Thyroid gland (tissue), 4 donors: ENCODE results near the gene DGKH. TPM values are rescaled to one million over a fixed set of nuclear protein-coding genes. Genes with fewer than 3 reads are reported as not detected.

Experiments
- DNase-seq, 2 donors: peaks; one replicate each; pipeline ENCODE4 v3.0.0-alpha.2; 2019
- H3K27ac ChIP-seq, 3 donors: fragments of 200-600 bp; sonication (generic); 1 replicate in 2 of 3; 2 replicates in 1 of 3; pipeline ENCODE4 v1.5.1; 2016 to 2019; ENCODE audit warnings: mild to moderate bottlenecking in 1 of 3, moderate library complexity in 1 of 3
- H3K27me3 ChIP-seq: fragments of 200-600 bp; sonication (generic); one replicate; pipeline ENCODE4 v1.5.1; 2019
- H3K36me3 ChIP-seq, 2 donors: fragments of 200-600 bp; sonication (generic); one replicate each; pipeline ENCODE4 v1.5.1; 2016 to 2019
- H3K4me1 ChIP-seq, 2 donors: fragments of 200-600 bp; sonication (generic); one replicate each; pipeline ENCODE4 v1.5.1; 2017 to 2019
- H3K4me3 ChIP-seq, 3 donors: fragments of 200-600 bp; sonication (generic); replicated peaks in 1 of 3; 1 replicate in 2 of 3; 2 replicates in 1 of 3; pipeline ENCODE4 v1.5.1; 2016; ENCODE audit warnings: mild to moderate bottlenecking in 1 of 3
- H3K9me3 ChIP-seq: fragments of 200-600 bp; sonication (generic); one replicate; pipeline ENCODE4 v1.5.1; 2017
- POLR2A ChIP-seq, 2 donors: fragments of 450-650 bp; IDR thresholded peaks; one replicate each; pipeline ENCODE4 v1.6.1; 2017; ENCODE audit warnings: antibody characterized with exemption in 2 of 2, mild to moderate bottlenecking in 2 of 2, moderate library complexity in 1 of 2
- WGBS, 2 donors: methylation state at CpG; one replicate each; pipeline ENCODE4 v1.1.5; 2017; 5-methylcytosine and 5-hydroxymethylcytosine counted together
- intact Hi-C: fragments of 100-400 bp; cut with DNase I; formaldehyde crosslinking; loops from one replicate; pipeline ENCODE4 v1.15.1; 2023
- total RNA-seq, 4 donors: library from RNA; depleted of rRNA; stranded (reverse); fragments of >200 nt; gene quantifications; one replicate each; pipeline ENCODE4 v1.2.3, GENCODE V29; 2016
- TF ChIP-seq, protein P1 (sequence below), 6 experiments: fragments of 200-600 bp in 3 of 6; fragments of 450-650 bp in 3 of 6; sonication (generic) in 3 of 6; IDR thresholded peaks; one replicate each; pipeline ENCODE4 v1.5.1; 2016 to 2019; ENCODE audit warnings: antibody characterized with exemption in 6 of 6, mild to moderate bottlenecking in 2 of 6, inconsistent platforms in 1 of 6, moderate library complexity in 1 of 6

The DGKH gene
- total RNA-seq, 4 donors from 2014 or later, result 7.9 to 15.9 (median 12.4) TPM

- no peak for DNase-seq
- intact Hi-C loops, result no loop called here
- Histone ChIP-seq H3K9me3 (no peaks in the 10 kb centered on the region), H3K36me3 (no peaks in the 10 kb centered on the region), H3K4me1 (no peaks in the 10 kb centered on the region), H3K27me3 (no peaks in the 10 kb centered on the region), H3K4me3 (no peak overlapping the region), H3K27ac (no peak overlapping the region)
- TF ChIP-seq POLR2A (IDR thresholded peaks at IDR 0.05), result no peak
- TF ChIP-seq, protein P1, sequence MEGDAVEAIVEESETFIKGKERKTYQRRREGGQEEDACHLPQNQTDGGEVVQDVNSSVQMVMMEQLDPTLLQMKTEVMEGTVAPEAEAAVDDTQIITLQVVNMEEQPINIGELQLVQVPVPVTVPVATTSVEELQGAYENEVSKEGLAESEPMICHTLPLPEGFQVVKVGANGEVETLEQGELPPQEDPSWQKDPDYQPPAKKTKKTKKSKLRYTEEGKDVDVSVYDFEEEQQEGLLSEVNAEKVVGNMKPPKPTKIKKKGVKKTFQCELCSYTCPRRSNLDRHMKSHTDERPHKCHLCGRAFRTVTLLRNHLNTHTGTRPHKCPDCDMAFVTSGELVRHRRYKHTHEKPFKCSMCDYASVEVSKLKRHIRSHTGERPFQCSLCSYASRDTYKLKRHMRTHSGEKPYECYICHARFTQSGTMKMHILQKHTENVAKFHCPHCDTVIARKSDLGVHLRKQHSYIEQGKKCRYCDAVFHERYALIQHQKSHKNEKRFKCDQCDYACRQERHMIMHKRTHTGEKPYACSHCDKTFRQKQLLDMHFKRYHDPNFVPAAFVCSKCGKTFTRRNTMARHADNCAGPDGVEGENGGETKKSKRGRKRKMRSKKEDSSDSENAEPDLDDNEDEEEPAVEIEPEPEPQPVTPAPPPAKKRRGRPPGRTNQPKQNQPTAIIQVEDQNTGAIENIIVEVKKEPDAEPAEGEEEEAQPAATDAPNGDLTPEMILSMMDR (IDR thresholded peaks at IDR 0.05), result no peak
- WGBS, 2 donors, result 63 to 82% methylated on average over 3 of the region's 3 CpGs
Observed at GRCh38 chr13:42076309-42076713, 27.9 kb downstream of the DGKH start.

DNA sequence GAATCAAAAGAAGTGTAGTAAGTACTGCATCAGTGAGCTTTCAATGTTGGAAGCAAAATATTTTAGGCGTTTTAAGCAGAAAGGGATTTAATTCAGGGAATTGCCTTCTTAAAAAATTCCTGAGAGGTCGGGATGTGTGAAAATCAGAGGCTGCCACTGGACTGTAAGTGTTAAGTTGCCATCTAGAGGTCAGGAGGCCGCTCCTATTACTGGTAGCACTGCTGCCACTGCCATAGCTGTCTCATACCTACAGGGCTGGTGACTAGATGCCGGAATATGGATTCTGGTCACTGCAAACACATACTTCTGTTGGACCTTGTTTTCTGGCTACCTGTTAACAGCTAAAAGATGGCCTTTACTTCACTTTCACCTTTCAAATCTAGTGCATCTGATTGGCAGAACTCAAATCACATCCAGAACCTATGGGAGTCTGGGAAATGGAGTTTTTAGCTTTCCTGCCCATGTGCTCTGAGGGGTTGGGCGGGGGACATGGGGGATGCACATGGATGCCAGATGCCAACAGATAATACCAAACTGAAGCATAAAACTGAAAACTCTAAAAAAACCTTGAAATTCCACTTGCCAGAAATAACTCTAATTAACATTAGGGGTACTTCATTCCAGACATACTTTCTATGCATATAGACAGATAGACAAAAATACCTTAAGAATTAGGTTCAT, 29.8 kb downstream of the DGKH start:
- H3K4me3 ChIP-seq, result no peak overlapping the region
- no peaks in the 10 kb centered on the region for H3K9me3 ChIP-seq
- H3K36me3 ChIP-seq, result no peaks in the 10 kb centered on the region
- no peak for DNase-seq
- H3K4me1 ChIP-seq, result no peaks in the 10 kb centered on the region
- H3K27me3 ChIP-seq, result no peaks in the 10 kb centered on the region
- no peak overlapping the region for H3K27ac ChIP-seq
- intact Hi-C loops, result no loop called here
- WGBS, 2 donors, result 80 to 88% methylated on average over 5 of the region's 5 CpGs
- no peak for TF ChIP-seq POLR2A (IDR thresholded peaks at IDR 0.05)
- TF ChIP-seq, protein P1 (IDR thresholded peaks at IDR 0.05), result no peak

GRCh38 chr13:42083138-42083770, 34.8 kb downstream of the DGKH start:
- no peak for DNase-seq
- 92 to 94% methylated on average over 16 of the region's 16 CpGs for WGBS, 2 donors
- Histone ChIP-seq H3K4me3 (no peak overlapping the region), H3K4me1 (no peaks in the 10 kb centered on the region), H3K27ac (no peak overlapping the region), H3K9me3 (no peaks in the 10 kb centered on the region), H3K27me3 (no peaks in the 10 kb centered on the region), H3K36me3 (no peaks in the 10 kb centered on the region)
- intact Hi-C loops, result no loop called here
- TF ChIP-seq, protein P1 (IDR thresholded peaks at IDR 0.05), result no peak
- TF ChIP-seq POLR2A (IDR thresholded peaks at IDR 0.05), result no peak

- H3K4me1 ChIP-seq, result no peaks in the 10 kb centered on the region
- H3K36me3 ChIP-seq, result no peaks in the 10 kb centered on the region
- no peak for DNase-seq
- intact Hi-C loops, result no loop called here
- H3K9me3 ChIP-seq, result no peaks in the 10 kb centered on the region
- H3K27ac ChIP-seq, result no peak overlapping the region
- TF ChIP-seq, protein P1 (IDR thresholded peaks at IDR 0.05), result no peak
- TF ChIP-seq POLR2A (IDR thresholded peaks at IDR 0.05), result no peak
- H3K27me3 ChIP-seq, result no peaks in the 10 kb centered on the region
- no peak overlapping the region for H3K4me3 ChIP-seq
- 93 to 94% methylated on average over 1 of the region's 1 CpG for WGBS, 2 donors
Observed at GRCh38 chr13:42084722-42085121, 36.3 kb downstream of the DGKH start.

DNA sequence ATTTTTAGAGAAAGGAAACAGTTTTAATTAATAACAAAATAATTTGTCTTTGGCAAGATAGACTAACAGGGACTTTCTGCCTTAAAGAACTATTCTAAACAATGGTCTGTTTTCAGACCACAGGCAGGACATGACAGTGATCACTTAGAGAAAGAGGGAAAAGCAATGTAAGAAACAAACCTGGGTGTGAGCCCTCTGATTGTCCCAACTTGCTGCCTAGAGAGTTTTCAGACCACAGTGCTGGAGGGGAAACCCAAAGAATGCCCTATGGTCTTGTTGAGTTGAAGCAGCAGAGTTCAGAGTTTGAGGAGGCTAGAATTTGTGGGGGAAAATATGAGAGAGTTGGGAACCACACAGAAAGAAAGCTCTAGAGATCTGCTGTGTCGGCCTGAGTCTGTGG, 38.1 kb downstream of the DGKH start:
- intact Hi-C loops, result no loop called here
- H3K27me3 ChIP-seq, result no peaks in the 10 kb centered on the region
- no peak overlapping the region for H3K4me3 ChIP-seq
- no peaks in the 10 kb centered on the region for H3K9me3 ChIP-seq
- no peaks in the 10 kb centered on the region for H3K36me3 ChIP-seq
- 88 to 100% methylated on average over 1 of the region's 1 CpG for WGBS, 2 donors
- TF ChIP-seq, protein P1 (IDR thresholded peaks at IDR 0.05), result no peak
- no peak for TF ChIP-seq POLR2A (IDR thresholded peaks at IDR 0.05)
- H3K4me1 ChIP-seq, result no peaks in the 10 kb centered on the region
- H3K27ac ChIP-seq, result no peak overlapping the region
- DNase-seq, result no peak
